ENCODE results near the gene NDUFA13. TPM values are rescaled to one million over a fixed set of nuclear protein-coding genes. Genes with fewer than 3 reads are reported as not detected.

NDUFA13 gene
- total RNA-seq, 2 experiments from 2014 or later: 306 to 312 TPM

- Mint-ChIP-seq H3K9me3 (no peaks in the 10 kb centered on the region), H3K27me3 (no peaks in the 10 kb centered on the region), H3K27ac (peak overlapping the region; percentile 66), H3K4me3 (peak overlapping the region; percentile 92), H3K4me1 (peaks cover 26% of the 10 kb centered on the region), H3K36me3 (peaks cover 33% of the 10 kb centered on the region)
- no peak for DNase-seq
These were observed 1.2 kb downstream of the NDUFA13 start for GRCh38 chr19:19517235-19517619.

GRCh38 chr19:19520989-19521388, 5.0 kb downstream of the NDUFA13 start:
- DNase-seq: no peak
- Mint-ChIP-seq H3K4me3 (no peak overlapping the region), H3K27ac (no peak overlapping the region), H3K36me3 (peaks cover 29% of the 10 kb centered on the region), H3K27me3 (no peaks in the 10 kb centered on the region), H3K9me3 (no peaks in the 10 kb centered on the region), H3K4me1 (peaks cover 37% of the 10 kb centered on the region)

- peak overlapping the region; percentile 38 for H3K27ac Mint-ChIP-seq
- H3K9me3 Mint-ChIP-seq: no peaks in the 10 kb centered on the region
- H3K4me3 Mint-ChIP-seq: no peak overlapping the region
- no peak for DNase-seq
- peaks cover 27% of the 10 kb centered on the region for H3K4me1 Mint-ChIP-seq
- H3K27me3 Mint-ChIP-seq: no peaks in the 10 kb centered on the region
- peaks cover 22% of the 10 kb centered on the region for H3K36me3 Mint-ChIP-seq
These were observed 7.2 kb downstream of the NDUFA13 start for GRCh38 chr19:19523177-19523576.

GRCh38 chr19:19524053-19524452, 8.0 kb downstream of the NDUFA13 start:
- peaks cover 22% of the 10 kb centered on the region for H3K36me3 Mint-ChIP-seq
- H3K27me3 Mint-ChIP-seq: no peaks in the 10 kb centered on the region
- H3K4me1 Mint-ChIP-seq: peaks cover 27% of the 10 kb centered on the region
- H3K9me3 Mint-ChIP-seq: no peaks in the 10 kb centered on the region
- no peak for DNase-seq
- no peak overlapping the region for H3K4me3 Mint-ChIP-seq
- no peak overlapping the region for H3K27ac Mint-ChIP-seq

- DNase-seq: no peak
- H3K27me3 Mint-ChIP-seq: no peaks in the 10 kb centered on the region
- H3K4me1 Mint-ChIP-seq: peaks cover 21% of the 10 kb centered on the region
- no peaks in the 10 kb centered on the region for H3K9me3 Mint-ChIP-seq
- H3K4me3 Mint-ChIP-seq: no peak overlapping the region
- H3K27ac Mint-ChIP-seq: no peak overlapping the region
- H3K36me3 Mint-ChIP-seq: peaks cover 7% of the 10 kb centered on the region
These were observed 9.8 kb downstream of the NDUFA13 start for GRCh38 chr19:19525611-19526380.

- Mint-ChIP-seq H3K27ac (no peak overlapping the region), H3K9me3 (no peaks in the 10 kb centered on the region), H3K27me3 (no peaks in the 10 kb centered on the region), H3K4me3 (no peak overlapping the region), H3K4me1 (peaks cover 17% of the 10 kb centered on the region), H3K36me3 (peaks cover 7% of the 10 kb centered on the region)
- DNase-seq: no peak
These were observed 10.8 kb downstream of the NDUFA13 start for GRCh38 chr19:19526581-19527370.

GRCh38 chr19:19527371-19527656, 11.3 kb downstream of the NDUFA13 start:
- peaks cover 10% of the 10 kb centered on the region for H3K36me3 Mint-ChIP-seq
- DNase-seq: no peak
- no peak overlapping the region for H3K27ac Mint-ChIP-seq
- H3K27me3 Mint-ChIP-seq: no peaks in the 10 kb centered on the region
- H3K4me1 Mint-ChIP-seq: peaks cover 19% of the 10 kb centered on the region
- H3K4me3 Mint-ChIP-seq: no peak overlapping the region
- no peaks in the 10 kb centered on the region for H3K9me3 Mint-ChIP-seq

- no peak overlapping the region for H3K27ac Mint-ChIP-seq
- peaks cover 16% of the 10 kb centered on the region for H3K4me1 Mint-ChIP-seq
- no peak overlapping the region for H3K4me3 Mint-ChIP-seq
- no peaks in the 10 kb centered on the region for H3K9me3 Mint-ChIP-seq
- no peaks in the 10 kb centered on the region for H3K27me3 Mint-ChIP-seq
- DNase-seq: no peak
- H3K36me3 Mint-ChIP-seq: peaks cover 7% of the 10 kb centered on the region
These were observed 11.9 kb downstream of the NDUFA13 start for GRCh38 chr19:19527674-19528625.

- DNase-seq: no peak
- no peak within 1 kb of the TSS for H3K27ac Mint-ChIP-seq
- no peak within 1 kb of the TSS for H3K4me3 Mint-ChIP-seq
- peaks cover 4% of the 10 kb centered on the region for H3K36me3 Mint-ChIP-seq
- H3K4me1 Mint-ChIP-seq: peaks cover 14% of the 10 kb centered on the region
- H3K27me3 Mint-ChIP-seq: no peaks in the 10 kb centered on the region
- no peaks in the 10 kb centered on the region for H3K9me3 Mint-ChIP-seq
These were observed 12.9 kb downstream of the NDUFA13 start, which contains the start of gene YJEFN3 for GRCh38 chr19:19528721-19529490. Gene YJEFN3 (plus strand): TSS chr19:19528911. CDS start chr19:19528933, 22 bp downstream.

- Mint-ChIP-seq H3K9me3 (no peaks in the 10 kb centered on the region), H3K4me1 (peaks cover 12% of the 10 kb centered on the region), H3K36me3 (peaks cover 4% of the 10 kb centered on the region), H3K27me3 (no peaks in the 10 kb centered on the region), H3K27ac (no peak overlapping the region), H3K4me3 (no peak overlapping the region)
- DNase-seq: no peak
These were observed 13.9 kb downstream of the NDUFA13 start for GRCh38 chr19:19529783-19530422.

GRCh38 chr19:19530423-19530804, 14.4 kb downstream of the NDUFA13 start:
- Mint-ChIP-seq H3K4me3 (no peak overlapping the region), H3K27me3 (no peaks in the 10 kb centered on the region), H3K36me3 (peaks cover 4% of the 10 kb centered on the region), H3K27ac (no peak overlapping the region), H3K9me3 (no peaks in the 10 kb centered on the region), H3K4me1 (peaks cover 9% of the 10 kb centered on the region)
- DNase-seq: no peak

- Mint-ChIP-seq H3K27ac (no peak overlapping the region), H3K4me1 (peaks cover 9% of the 10 kb centered on the region), H3K36me3 (peaks cover 4% of the 10 kb centered on the region), H3K4me3 (no peak overlapping the region), H3K9me3 (no peaks in the 10 kb centered on the region), H3K27me3 (no peaks in the 10 kb centered on the region)
- no peak for DNase-seq
These were observed 14.9 kb downstream of the NDUFA13 start for GRCh38 chr19:19530889-19531288.

GRCh38 chr19:19531951-19532805, 16.2 kb downstream of the NDUFA13 start:
- H3K27ac Mint-ChIP-seq: peak overlapping the region; percentile 27
- H3K9me3 Mint-ChIP-seq: no peaks in the 10 kb centered on the region

More at GRCh38 chr19:19531951-19532805, 16.2 kb downstream of the NDUFA13 start:
- peak; percentile 86 for DNase-seq
- Mint-ChIP-seq H3K4me3 (no peak overlapping the region), H3K36me3 (peaks cover 4% of the 10 kb centered on the region), H3K4me1 (peaks cover 9% of the 10 kb centered on the region), H3K27me3 (peaks cover 4% of the 10 kb centered on the region)
